Tibial nerve (tissue), 4 donors: Measurements from ENCODE around the gene CKM.

Experiments
- EP300 ChIP-seq, 2 donors: sonication (generic); formaldehyde crosslinking; IDR thresholded peaks; one replicate each; pipeline ENCODE4 v1.6.1; 2017; ENCODE audit warnings: antibody characterized with exemption in 2 of 2, mild to moderate bottlenecking in 1 of 2
- POLR2A ChIP-seq, 2 donors: fragments of 450-650 bp; IDR thresholded peaks; one replicate each; pipeline ENCODE4 v1.6.1; 2017; ENCODE audit warnings: antibody characterized with exemption in 2 of 2, mild to moderate bottlenecking in 2 of 2, moderate library complexity in 2 of 2
- TF ChIP-seq, protein P1 (sequence below), 5 experiments: fragments of 200-600 bp in 3 of 5; fragments of 450-650 bp in 2 of 5; sonication (generic) in 3 of 5; IDR thresholded peaks; one replicate each; pipeline ENCODE4 v1.5.1; 2016 to 2019; ENCODE audit warnings: antibody characterized with exemption in 5 of 5, mild to moderate bottlenecking in 3 of 5, moderate library complexity in 2 of 5

DNA sequence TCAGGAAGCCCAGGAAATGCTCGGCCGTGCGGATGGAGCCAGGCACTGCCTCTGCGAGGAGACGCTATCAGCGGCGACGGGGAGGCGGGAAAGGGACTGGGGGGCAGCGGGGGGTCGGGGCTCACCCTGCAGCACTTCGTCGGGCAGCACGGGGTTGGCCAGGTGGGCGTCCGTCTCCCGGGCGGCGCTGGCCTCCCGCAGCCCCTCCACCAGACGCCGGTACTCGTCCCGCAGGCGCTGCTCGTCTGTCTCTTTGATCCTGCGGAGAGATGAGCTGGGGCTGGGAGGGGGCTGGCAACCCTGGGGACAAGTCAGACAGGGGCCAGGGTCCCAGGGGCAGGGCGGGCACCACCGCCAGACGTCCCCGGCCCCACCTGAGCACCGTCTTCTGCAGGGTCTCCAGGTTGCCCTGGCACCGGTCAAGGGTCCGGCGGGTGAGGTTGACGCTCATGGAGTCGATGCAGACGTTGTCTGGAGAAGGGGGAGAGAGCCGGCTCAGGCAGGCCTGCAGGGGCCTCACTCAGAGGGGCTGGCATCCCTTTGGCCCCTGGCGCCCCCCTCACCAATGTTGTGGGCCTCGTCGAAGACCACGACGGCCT lies 41.3 kb upstream of the CKM start:
- TF ChIP-seq, protein P1, sequence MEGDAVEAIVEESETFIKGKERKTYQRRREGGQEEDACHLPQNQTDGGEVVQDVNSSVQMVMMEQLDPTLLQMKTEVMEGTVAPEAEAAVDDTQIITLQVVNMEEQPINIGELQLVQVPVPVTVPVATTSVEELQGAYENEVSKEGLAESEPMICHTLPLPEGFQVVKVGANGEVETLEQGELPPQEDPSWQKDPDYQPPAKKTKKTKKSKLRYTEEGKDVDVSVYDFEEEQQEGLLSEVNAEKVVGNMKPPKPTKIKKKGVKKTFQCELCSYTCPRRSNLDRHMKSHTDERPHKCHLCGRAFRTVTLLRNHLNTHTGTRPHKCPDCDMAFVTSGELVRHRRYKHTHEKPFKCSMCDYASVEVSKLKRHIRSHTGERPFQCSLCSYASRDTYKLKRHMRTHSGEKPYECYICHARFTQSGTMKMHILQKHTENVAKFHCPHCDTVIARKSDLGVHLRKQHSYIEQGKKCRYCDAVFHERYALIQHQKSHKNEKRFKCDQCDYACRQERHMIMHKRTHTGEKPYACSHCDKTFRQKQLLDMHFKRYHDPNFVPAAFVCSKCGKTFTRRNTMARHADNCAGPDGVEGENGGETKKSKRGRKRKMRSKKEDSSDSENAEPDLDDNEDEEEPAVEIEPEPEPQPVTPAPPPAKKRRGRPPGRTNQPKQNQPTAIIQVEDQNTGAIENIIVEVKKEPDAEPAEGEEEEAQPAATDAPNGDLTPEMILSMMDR (IDR thresholded peaks at IDR 0.05), result no peak
- no peak for TF ChIP-seq EP300 (IDR thresholded peaks at IDR 0.05)
- TF ChIP-seq POLR2A (IDR thresholded peaks at IDR 0.05), result no peak
